Esophagus squamous epithelium (tissue), 4 donors: Measurements from ENCODE around the gene MTMR3.

Experiments
- POLR2A ChIP-seq, 4 donors: fragments of 450-650 bp; IDR thresholded peaks; one replicate each; pipeline ENCODE4 v1.6.1; 2017; ENCODE audit warnings: antibody characterized with exemption in 4 of 4, mild to moderate bottlenecking in 4 of 4, moderate library complexity in 3 of 4
- TF ChIP-seq, protein P1 (sequence below), 6 experiments: fragments of 450-650 bp in 4 of 6; fragments of 200-600 bp in 2 of 6; sonication (generic) in 2 of 6; IDR thresholded peaks; one replicate each; pipeline ENCODE4 v1.5.1; 2016 to 2019; ENCODE audit warnings: antibody characterized with exemption in 6 of 6, mild to moderate bottlenecking in 4 of 6, moderate library complexity in 4 of 6

GRCh38 chr22:29872989-29873388 is 10.0 kb upstream of the MTMR3 start:
- TF ChIP-seq, protein P1, sequence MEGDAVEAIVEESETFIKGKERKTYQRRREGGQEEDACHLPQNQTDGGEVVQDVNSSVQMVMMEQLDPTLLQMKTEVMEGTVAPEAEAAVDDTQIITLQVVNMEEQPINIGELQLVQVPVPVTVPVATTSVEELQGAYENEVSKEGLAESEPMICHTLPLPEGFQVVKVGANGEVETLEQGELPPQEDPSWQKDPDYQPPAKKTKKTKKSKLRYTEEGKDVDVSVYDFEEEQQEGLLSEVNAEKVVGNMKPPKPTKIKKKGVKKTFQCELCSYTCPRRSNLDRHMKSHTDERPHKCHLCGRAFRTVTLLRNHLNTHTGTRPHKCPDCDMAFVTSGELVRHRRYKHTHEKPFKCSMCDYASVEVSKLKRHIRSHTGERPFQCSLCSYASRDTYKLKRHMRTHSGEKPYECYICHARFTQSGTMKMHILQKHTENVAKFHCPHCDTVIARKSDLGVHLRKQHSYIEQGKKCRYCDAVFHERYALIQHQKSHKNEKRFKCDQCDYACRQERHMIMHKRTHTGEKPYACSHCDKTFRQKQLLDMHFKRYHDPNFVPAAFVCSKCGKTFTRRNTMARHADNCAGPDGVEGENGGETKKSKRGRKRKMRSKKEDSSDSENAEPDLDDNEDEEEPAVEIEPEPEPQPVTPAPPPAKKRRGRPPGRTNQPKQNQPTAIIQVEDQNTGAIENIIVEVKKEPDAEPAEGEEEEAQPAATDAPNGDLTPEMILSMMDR (IDR thresholded peaks at IDR 0.05) = no peak
- no peak for TF ChIP-seq POLR2A (IDR thresholded peaks at IDR 0.05)
